VCaP (cell line): ENCODE measurements around the gene LBX1.
"Not testable (repeated sequence)": the region's sequence is repeated elsewhere in the genome, so short reads cannot be mapped to it uniquely, and the experiment has no call there.

ENCODE experiments used
- H3K27ac ChIP-seq: fragments of 450-650 bp; 2 replicates; pipeline ENCODE4 v1.5.1; 2017
- TF ChIP-seq, protein P1 (sequence below): fragments of 450-650 bp; conservative IDR thresholded peaks from 2 replicates; pipeline ENCODE4 v1.5.1; 2017; ENCODE audit warnings: mild to moderate bottlenecking, moderate library complexity

The LBX1 gene

DNA sequence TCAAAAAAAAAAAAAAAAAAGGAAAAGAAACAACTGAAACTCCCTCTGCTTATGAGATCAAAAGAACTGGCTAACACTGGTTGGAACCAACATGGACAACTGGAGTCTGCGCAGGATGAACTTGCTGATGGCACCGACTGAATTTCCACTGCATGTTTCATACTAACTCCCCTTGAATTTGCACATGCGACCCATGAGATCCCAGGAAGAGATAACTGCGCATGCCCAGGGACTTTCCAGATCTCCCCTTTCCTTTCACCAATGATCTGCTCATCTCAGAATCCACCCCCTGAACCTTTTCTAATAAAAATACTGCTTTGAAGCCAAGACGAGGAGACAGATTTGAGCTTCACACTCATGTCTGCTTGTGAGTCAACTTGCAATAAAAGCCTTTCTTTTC, 20.7 kb downstream of the LBX1 start:
- H3K27ac ChIP-seq = no peak overlapping the region
- TF ChIP-seq, protein P1, sequence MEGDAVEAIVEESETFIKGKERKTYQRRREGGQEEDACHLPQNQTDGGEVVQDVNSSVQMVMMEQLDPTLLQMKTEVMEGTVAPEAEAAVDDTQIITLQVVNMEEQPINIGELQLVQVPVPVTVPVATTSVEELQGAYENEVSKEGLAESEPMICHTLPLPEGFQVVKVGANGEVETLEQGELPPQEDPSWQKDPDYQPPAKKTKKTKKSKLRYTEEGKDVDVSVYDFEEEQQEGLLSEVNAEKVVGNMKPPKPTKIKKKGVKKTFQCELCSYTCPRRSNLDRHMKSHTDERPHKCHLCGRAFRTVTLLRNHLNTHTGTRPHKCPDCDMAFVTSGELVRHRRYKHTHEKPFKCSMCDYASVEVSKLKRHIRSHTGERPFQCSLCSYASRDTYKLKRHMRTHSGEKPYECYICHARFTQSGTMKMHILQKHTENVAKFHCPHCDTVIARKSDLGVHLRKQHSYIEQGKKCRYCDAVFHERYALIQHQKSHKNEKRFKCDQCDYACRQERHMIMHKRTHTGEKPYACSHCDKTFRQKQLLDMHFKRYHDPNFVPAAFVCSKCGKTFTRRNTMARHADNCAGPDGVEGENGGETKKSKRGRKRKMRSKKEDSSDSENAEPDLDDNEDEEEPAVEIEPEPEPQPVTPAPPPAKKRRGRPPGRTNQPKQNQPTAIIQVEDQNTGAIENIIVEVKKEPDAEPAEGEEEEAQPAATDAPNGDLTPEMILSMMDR = no peak

DNA sequence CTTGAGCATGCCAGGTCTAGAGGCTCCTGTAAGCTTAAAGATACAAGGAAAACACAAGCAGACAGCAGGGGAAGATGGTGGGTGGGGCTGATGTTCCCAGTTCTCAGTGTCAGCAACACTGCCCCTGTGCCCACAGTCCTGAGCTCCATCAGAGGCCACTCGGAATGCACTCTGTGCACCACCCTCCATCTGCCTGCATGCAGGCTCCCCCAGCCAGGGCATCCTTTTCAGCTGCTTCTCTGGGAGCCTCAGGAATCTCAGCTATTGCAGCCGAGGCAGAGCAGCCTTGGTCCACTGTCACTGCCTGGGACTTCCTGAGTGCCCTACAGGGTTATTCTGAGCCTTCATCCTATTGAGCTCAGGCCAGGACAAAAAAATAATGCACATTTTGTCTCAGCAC, 22.2 kb downstream of the LBX1 start:
- TF ChIP-seq, protein P1 = no peak

DNA sequence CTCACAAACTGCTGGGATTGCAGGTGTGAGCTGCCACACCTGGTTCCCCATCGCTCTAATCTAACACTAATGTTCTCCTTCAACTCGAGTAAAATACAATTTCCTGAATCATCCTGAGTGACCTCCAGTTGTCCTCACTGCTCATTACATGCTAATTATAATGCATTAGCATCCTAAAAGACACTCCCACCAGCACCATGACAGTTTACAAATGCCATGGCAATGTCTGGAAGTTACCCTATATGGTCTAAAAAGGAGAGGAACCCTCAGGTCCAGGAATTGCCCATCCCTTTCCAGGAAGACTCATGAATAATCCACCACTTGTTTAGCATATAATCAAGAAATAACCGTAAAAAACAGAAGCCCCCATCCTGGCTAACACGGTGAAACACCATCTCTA, 26.6 kb downstream of the LBX1 start:
- H3K27ac ChIP-seq = not testable (repeated sequence)

More for the DNA sequence above, 22.2 kb downstream of the LBX1 start:
- no peak overlapping the region for H3K27ac ChIP-seq

DNA sequence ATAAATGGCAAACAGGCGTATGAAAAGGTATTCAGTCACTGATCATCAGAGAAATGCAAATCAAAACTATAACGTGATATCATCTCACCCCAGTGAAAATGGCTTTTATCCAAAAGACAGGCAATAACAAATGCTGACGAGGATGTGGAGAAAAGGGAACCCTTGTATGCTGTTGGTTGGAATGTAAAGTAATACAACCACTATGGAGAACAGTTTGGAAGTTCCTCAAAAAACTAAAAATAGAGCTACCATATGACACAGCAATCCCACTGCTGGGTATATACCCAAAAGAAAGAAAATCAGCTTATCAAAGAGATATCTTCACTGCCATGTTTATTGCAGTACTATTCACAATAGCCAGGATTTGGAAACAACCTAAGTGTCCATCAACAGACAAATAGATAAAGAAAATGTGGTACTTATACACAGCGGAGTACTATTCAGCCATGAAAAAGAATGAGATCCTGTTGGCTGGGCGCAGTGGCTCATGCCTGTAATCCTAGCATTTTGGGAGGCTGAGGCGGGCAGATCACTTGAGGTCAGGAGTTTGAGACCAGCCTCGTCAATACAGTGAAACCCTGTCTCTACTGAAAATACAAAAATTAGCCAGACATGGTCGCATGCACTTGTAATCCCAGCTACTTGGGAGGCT, 30.8 kb downstream of the LBX1 start:
- not testable (repeated sequence) for H3K27ac ChIP-seq

DNA sequence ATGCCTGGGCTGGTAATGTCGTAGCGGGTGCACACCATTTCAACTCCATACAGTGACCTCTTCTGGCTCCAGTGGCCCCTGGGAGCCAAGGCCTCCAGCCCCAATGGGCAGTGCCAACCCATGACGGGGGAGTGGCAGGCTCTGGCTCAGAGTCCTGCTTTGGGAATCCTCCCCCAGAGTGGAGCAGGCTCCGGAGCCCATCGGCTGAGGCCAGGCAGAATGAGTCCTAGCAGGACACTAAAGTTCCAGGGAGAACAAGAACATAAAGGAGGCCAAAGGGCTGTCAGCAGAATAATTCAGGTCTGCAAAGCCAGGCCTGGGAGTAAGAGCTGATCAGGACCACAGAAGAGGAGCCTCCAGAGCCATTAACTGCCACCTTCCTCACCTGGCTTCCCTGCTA, 33.3 kb downstream of the LBX1 start:
- no peak overlapping the region for H3K27ac ChIP-seq
- TF ChIP-seq, protein P1 = no peak

DNA sequence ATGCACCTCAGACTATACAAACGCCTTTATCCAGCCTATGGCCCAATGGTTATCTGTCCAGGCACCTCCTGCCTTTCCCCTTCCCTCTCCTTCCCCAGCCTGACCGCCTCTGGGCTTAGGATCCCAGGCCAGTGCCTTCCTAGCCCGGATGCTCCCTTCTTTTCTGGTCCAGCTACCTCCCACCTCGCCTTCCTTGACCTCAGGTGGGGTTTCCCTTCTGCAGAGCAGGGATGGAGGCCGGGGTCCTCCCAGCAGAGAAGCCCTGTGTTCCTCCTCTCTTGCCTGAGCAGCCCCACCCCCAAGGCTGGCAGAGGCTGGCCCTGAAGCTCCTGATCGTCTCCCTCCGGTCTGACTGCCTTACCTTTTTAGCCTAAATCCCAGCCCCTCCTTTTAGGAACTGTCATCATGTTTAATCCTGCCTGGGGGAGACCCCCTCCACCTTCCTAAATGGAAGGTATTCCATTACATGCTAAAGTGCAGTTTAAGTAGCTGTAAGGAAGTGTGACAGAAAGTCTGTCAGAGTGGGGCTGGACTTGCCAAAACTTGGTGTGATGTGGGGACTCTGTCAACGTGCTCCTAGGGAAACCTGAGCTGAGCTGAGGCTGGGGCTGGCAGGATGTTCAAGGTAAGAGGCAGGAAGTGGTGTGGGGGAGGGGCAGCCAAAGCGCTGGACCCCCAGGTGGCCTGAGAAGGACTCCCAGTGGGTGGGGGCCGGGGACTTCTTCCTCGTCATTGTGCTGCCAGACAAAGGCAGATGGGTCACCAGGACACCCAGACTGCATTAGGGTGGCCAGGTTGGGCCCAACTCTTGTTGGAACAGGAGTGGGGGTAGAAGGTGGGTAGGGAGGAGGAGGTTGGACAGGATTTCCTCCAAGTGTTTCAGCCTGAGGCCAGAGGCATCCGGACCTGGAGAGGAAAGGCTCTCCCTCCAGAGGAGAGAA, 39.5 kb downstream of the LBX1 start:
- TF ChIP-seq, protein P1 = no peak
- no peak overlapping the region for H3K27ac ChIP-seq

DNA sequence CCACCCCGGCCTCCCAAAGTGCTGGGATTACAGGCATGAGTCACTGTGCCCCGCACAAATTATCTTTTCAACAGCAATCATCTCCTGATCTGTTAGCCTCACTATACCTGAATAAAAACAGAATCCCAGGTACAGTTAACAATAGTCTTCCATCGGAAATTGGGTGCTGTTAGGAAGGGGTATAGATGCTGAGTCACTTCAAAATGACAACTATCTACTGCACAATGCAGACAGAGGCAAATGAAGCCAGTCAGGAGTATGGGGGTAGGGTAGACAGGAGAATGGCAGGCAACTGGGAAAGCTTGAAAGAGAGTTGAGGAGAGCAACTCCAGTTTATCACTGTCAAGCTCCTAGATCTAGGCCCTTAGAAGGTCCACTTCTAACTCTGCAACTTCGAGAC, 40.3 kb downstream of the LBX1 start:
- no peak overlapping the region for H3K27ac ChIP-seq
- TF ChIP-seq, protein P1 = no peak

DNA sequence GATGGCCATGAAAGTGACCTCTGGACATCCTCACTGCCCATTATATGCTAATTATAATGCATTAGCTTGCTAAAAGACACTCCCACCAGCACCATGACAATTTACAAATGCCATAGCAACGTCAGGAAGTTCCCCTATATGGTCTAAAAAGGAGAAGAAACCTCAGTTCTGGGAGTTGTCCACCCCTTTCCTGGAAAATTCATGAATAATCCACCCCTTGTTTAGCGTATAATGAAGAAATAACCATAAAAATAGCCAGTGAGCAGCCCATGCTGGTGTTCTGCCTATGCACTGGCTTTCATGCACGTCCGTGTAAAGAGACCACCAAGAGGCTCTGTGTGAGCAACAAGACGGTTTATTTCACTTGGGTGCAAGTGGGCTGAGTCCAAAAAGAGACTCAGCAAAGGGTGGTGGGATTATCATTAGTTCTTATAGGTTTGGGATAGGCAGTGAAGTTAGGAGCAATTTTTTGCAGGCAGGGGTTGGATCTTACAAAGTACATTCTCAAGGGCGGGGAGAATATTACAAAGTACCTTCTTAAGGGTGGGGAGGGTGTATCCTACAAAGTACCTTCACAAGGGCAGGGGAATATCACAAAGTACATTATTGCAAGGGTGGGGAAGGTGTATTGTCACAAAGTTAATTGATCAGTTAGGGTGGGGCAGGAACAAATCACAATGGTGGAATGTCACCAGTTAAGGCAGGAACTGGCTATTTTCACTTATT, 45.6 kb downstream of the LBX1 start:
- no peak overlapping the region for H3K27ac ChIP-seq
- TF ChIP-seq, protein P1 = no peak
